OCI-LY7 (cell line): ENCODE data around the gene TEKT4.

ENCODE experiments used
- CTCF ChIP-seq: fragments of 200-600 bp; sonication (generic); conservative IDR thresholded peaks from 2 replicates; pipeline ENCODE4 v1.5.1; 2014; ENCODE audit warnings: mild to moderate bottlenecking, antibody characterized with exemption, low read length, moderate library complexity, mixed read lengths
- EZH2phosphoT487 ChIP-seq: fragments of 200-600 bp; sonication (generic); IDR thresholded peaks from 2 replicates; pipeline ENCODE4 v1.6.1; 2018; ENCODE audit warnings: low read depth, borderline replicate concordance, mild to moderate bottlenecking, mixed run types, antibody characterized with exemption, low read length, moderate library complexity, mixed read lengths

GRCh38 chr2:94869131-94869530 is 2.1 kb upstream of the TEKT4 start:
- TF ChIP-seq CTCF (no peak), EZH2phosphoT487 (no peak)
